Measurements from ENCODE around the gene WFS1.

- TF ChIP-seq CTCF (IDR thresholded peaks at IDR 0.05), result no peak
- no peak for TF ChIP-seq EP300 (IDR thresholded peaks at IDR 0.05)
Observed at GRCh38 chr4:6307230-6307629, 37.6 kb downstream of the WFS1 start.
